ENCODE data around the gene TRPM4.

Gene TRPM4

DNA sequence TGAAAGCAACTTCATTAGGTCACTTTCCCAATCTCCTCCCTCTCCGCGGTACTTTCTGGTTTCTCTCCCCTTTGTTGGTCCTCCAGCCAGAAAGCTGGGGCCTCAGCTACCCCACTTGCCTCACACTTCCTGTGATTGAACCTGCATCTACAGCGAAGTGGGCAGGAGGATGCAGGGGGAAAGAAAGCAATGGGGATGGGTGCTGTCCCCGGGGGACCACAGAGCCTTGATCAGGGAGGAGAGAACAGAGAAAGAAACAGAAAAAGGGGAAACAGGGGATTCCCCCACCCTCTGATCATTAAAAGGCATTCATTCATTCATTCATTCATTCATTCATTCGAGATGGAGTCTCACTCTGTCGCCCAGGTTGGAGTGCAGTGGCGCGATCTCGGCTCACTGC is 74.2 kb downstream of the TRPM4 start:
- no peak for DNase-seq (ENCODE audit: low read depth)

DNA sequence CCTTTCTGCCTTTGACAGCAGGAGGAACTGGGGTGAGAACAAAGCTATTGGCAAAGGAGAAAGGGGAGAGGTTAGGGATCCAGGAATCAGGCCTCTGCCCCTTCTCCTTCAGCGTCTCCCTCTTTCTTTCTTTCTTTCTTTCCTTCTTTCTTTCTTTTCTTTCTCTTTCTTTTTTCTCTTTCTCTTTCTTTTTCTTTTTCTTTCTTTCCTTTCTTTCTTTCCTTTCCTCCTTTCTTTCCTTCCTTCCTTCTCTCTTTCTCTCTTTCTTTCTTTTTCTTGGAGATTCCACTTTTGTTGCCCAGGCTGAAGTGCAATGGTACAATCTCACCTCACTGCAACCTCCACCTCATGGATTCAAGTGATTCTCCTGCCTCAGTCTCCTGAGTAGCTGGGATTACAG is 75.6 kb downstream of the TRPM4 start:
- DNase-seq (ENCODE audit: low read depth) = no peak

GRCh38 chr19:49241769-49242168 is 84.2 kb downstream of the TRPM4 start:
- DNase-seq (ENCODE audit: low read depth) = no peak

DNA sequence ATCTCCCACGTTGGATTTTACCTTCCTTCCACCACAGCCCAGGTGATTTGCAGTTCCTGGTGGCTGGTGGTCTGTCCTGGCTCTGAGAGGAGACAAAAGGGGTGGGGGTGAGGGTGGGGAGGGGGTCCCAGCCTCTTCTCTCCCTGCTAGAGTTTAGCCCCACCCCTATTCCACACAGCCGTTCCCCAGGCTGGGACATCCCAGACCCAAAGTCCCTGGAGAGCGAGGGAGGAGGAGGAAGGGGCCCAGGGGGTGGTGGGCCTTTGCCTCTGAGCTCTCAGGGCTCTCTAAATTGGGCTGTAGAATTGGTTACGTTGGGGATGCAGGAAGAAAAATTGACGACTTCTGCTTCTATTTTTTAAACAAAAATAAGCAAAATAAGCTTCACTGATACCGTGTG is 85.5 kb downstream of the TRPM4 start:
- no peak for DNase-seq (ENCODE audit: low read depth)

DNA sequence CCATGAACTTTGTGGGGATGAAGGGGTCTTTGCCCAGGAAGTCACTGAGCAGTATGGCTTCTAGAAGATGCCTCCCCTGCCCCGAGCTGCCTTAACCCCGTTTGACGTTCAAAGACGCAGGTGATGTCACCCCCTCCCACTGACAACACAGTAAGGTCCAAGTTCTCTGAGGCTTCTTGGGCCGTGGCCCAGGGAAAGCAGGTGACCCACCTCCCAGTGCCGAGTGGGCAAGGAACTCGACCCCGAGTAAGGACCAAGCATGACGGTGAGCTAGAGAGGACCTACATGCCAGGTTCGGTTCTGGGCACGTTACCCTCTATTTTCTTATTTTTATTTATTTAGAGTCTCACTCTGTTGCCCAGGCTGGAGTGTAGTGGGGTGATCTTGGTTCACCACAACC is 86.1 kb downstream of the TRPM4 start:
- no peak for DNase-seq (ENCODE audit: low read depth)

DNA sequence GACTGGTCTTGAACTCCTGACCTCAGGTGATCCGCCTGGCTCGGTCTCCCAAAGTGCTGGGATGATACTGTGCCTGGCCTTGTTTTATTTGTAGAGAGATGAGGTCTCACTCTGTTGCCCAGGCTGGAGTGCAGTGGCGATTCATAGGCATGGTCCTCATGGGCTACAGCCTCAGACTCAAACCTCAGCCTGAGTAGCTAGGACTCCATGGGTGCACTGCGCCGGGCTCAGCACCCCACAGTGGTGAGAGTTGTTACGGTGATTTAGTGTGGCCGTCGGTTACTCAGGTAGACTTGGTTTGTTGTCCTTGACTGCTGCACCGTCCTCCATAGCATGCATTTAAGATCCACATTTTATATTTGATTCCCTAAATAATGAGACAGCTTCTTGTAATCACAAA is 86.7 kb downstream of the TRPM4 start:
- no peak for DNase-seq (ENCODE audit: low read depth)

GRCh38 chr19:49247676-49248075 is 90.1 kb downstream of the TRPM4 start:
- DNase-seq (ENCODE audit: low read depth) = no peak

- no peak for DNase-seq (ENCODE audit: low read depth)
Measured at GRCh38 chr19:49249933-49250332, 92.3 kb downstream of the TRPM4 start.

GRCh38 chr19:49255674-49256073 is 98.1 kb downstream of the TRPM4 start:
- DNase-seq (ENCODE audit: low read depth) = no peak

DNA sequence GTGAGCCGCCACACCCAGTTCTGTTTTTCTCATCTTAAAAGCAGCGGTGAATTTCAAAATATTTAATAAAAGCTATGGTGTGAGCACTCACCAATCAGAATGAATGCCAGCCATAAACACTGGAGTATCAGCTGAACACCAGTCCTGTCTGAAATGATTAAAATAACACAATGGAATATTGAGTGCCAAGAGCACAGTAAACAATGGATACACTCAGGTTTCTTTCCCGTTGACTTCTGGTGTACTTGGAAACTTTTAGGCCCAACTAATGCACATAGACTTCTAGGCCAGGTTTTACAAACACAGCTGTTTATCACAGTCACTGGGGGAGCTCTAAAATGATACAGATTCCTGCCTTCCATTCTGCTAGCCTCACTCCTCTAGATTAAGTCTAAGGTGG is 99.1 kb downstream of the TRPM4 start:
- DNase-seq (ENCODE audit: low read depth) = no peak
